ENCODE results near the gene ZFP91. TPM values are rescaled to one million over a fixed set of nuclear protein-coding genes. Genes with fewer than 3 reads are reported as not detected.

The ZFP91 gene
- total and polyA plus RNA-seq, 2 of the 13 experiments (the other 11 are each of a cell fraction or from before 2014, with no cell fraction given) = 13.5 to 38.6 TPM

DNA sequence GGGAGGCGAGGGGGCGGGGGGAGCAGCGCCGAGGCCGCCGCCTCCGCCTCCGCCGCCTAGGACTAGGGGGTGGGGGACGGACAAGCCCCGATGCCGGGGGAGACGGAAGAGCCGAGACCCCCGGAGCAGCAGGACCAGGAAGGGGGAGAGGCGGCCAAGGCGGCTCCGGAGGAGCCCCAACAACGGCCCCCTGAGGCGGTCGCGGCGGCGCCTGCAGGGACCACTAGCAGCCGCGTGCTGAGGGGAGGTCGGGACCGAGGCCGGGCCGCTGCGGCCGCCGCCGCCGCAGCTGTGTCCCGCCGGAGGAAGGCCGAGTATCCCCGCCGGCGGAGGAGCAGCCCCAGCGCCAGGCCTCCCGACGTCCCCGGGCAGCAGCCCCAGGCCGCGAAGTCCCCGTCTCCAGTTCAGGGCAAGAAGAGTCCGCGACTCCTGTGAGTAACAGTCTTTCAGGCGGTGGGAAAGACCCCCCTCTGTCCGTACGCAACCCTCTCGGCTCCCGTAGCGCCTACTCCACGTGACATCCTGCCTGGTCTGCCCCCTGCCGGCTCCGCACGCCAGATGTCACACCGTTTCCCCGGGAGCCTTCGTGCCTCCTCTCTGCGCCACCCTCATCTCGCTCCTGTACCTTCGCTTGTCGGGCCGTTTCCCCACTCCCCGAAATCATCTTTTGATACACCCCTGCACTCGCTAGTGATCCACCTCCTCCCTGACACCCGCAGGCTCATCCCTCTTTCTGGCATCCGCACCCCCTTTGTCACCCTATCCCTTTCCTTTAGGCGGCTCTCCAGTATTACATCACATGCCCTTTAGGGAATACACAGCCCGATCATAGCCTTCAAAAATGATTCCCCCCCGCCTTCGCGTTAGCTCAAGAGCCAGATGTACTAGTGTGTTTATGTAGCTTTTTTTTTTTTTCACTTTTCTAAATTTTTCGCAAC lies 598 bp downstream of the ZFP91 start (continued):
- TF ChIP-seq ZNF678 (CRISPR knock-in tag; IDR thresholded peaks at IDR 0.05) = no peak
- no peak for TF ChIP-seq CC2D1A (CRISPR knock-in tag; IDR thresholded peaks at IDR 0.05)
- TF ChIP-seq, protein P1, sequence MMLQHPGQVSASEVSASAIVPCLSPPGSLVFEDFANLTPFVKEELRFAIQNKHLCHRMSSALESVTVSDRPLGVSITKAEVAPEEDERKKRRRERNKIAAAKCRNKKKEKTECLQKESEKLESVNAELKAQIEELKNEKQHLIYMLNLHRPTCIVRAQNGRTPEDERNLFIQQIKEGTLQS (CRISPR knock-in tag; IDR thresholded peaks at IDR 0.05) = no peak
- no peak for TF ChIP-seq ZNF570 (CRISPR knock-in tag; IDR thresholded peaks at IDR 0.05; ENCODE audit: borderline replicate concordance)
- TF ChIP-seq MBD4 (IDR thresholded peaks at IDR 0.05; ENCODE audit: borderline replicate concordance, low read length) = no peak
- TF ChIP-seq XRCC5 (optimal IDR thresholded peaks at IDR 0.05; ENCODE audit: low read length) = peak; percentile 93
- no peak for TF ChIP-seq ZNF549 (CRISPR knock-in tag; IDR thresholded peaks at IDR 0.05)
- no peak for TF ChIP-seq ZNF329 (CRISPR knock-in tag; IDR thresholded peaks at IDR 0.05; ENCODE audit: low read depth)
- TF ChIP-seq, protein P2, sequence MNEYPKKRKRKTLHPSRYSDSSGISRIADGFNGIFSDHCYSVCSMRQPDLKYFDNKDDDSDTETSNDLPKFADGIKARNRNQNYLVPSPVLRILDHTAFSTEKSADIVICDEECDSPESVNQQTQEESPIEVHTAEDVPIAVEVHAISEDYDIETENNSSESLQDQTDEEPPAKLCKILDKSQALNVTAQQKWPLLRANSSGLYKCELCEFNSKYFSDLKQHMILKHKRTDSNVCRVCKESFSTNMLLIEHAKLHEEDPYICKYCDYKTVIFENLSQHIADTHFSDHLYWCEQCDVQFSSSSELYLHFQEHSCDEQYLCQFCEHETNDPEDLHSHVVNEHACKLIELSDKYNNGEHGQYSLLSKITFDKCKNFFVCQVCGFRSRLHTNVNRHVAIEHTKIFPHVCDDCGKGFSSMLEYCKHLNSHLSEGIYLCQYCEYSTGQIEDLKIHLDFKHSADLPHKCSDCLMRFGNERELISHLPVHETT (CRISPR knock-in tag; conservative IDR thresholded peaks at IDR 0.05) = peak; percentile 72; the same call in 1 of the 2 replicates
- TF ChIP-seq, protein P3, sequence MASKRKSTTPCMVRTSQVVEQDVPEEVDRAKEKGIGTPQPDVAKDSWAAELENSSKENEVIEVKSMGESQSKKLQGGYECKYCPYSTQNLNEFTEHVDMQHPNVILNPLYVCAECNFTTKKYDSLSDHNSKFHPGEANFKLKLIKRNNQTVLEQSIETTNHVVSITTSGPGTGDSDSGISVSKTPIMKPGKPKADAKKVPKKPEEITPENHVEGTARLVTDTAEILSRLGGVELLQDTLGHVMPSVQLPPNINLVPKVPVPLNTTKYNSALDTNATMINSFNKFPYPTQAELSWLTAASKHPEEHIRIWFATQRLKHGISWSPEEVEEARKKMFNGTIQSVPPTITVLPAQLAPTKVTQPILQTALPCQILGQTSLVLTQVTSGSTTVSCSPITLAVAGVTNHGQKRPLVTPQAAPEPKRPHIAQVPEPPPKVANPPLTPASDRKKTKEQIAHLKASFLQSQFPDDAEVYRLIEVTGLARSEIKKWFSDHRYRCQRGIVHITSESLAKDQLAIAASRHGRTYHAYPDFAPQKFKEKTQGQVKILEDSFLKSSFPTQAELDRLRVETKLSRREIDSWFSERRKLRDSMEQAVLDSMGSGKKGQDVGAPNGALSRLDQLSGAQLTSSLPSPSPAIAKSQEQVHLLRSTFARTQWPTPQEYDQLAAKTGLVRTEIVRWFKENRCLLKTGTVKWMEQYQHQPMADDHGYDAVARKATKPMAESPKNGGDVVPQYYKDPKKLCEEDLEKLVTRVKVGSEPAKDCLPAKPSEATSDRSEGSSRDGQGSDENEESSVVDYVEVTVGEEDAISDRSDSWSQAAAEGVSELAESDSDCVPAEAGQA (IDR thresholded peaks at IDR 0.05; ENCODE audit: low read depth) = 0 out of 2 replicates have a peak, but pooled peaks have one; percentile 52
- TF ChIP-seq, protein P3 (CRISPR knock-in tag; IDR thresholded peaks at IDR 0.05; ENCODE audit: borderline replicate concordance) = no peak; the same call in 1 of the 2 replicates
- TF ChIP-seq KDM2A (CRISPR knock-in tag; IDR thresholded peaks at IDR 0.05; ENCODE audit: borderline replicate concordance, low read depth) = peak; percentile 92
- peak; percentile 56; the same call in 1 of the 2 replicates for TF ChIP-seq GFI1 (CRISPR knock-in tag; IDR thresholded peaks at IDR 0.05; ENCODE audit: borderline replicate concordance)
- TF ChIP-seq, protein P4, sequence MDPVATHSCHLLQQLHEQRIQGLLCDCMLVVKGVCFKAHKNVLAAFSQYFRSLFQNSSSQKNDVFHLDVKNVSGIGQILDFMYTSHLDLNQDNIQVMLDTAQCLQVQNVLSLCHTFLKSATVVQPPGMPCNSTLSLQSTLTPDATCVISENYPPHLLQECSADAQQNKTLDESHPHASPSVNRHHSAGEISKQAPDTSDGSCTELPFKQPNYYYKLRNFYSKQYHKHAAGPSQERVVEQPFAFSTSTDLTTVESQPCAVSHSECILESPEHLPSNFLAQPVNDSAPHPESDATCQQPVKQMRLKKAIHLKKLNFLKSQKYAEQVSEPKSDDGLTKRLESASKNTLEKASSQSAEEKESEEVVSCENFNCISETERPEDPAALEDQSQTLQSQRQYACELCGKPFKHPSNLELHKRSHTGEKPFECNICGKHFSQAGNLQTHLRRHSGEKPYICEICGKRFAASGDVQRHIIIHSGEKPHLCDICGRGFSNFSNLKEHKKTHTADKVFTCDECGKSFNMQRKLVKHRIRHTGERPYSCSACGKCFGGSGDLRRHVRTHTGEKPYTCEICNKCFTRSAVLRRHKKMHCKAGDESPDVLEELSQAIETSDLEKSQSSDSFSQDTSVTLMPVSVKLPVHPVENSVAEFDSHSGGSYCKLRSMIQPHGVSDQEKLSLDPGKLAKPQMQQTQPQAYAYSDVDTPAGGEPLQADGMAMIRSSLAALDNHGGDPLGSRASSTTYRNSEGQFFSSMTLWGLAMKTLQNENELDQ (CRISPR knock-in tag; IDR thresholded peaks at IDR 0.05; ENCODE audit: borderline replicate concordance) = no peak
- TF ChIP-seq MLLT10 (CRISPR knock-in tag; IDR thresholded peaks at IDR 0.05) = no peak
